Panc1 (cell line): Measurements from ENCODE around the gene MTFR1L. TPM values are rescaled to one million over a fixed set of nuclear protein-coding genes. Genes with fewer than 3 reads are reported as not detected.

Source experiments
- ATAC-seq: fragments of 200-7000 bp; cut with Tn5 transposase; 2 replicates; pipeline ENCODE4 v1.9.1; 2020; ENCODE audit warnings: mild to moderate bottlenecking, moderate library complexity
- BruUV-seq: library from RNA; stranded (reverse); fragments of 400-500 nt; replicated peaks from 2 replicates; lab custom pipeline; 2021; lab: Mats Ljungman, UMichigan
- CTCF ChIA-PET: fragments of 300-600 bp; sonication (Branson Sonifier 250); formaldehyde crosslinking; loops from one replicate; lab custom pipeline; 2022; ENCODE audit warnings: antibody characterized with exemption; lab: Charles Lee
- POLR2A ChIA-PET: fragments of 300-600 bp; sonication (Branson Sonifier 250); formaldehyde crosslinking; loops from one replicate; lab custom pipeline; 2022; ENCODE audit warnings: antibody characterized with exemption; lab: Charles Lee
- DNase-seq: peaks from one replicate; pipeline ENCODE4 v3.0.0-alpha.2; 2010; ENCODE audit warnings: low read depth, low spot score
- H3K27ac ChIP-seq: 2 replicates; pipeline ENCODE4 v1.5.1; 2011; ENCODE audit warnings: mild to moderate bottlenecking, low read length, inconsistent platforms
- H3K27me3 ChIP-seq: fragments of 200-500 bp; sonication (Bioruptor generic); 2 replicates; pipeline ENCODE4 v1.6.0; 2014; ENCODE audit warnings: low read length, inconsistent platforms; ENCODE audit not compliant: control insufficient read depth, insufficient read depth
- H3K36me3 ChIP-seq: fragments of 200-500 bp; sonication (Bioruptor generic); 2 replicates; pipeline ENCODE4 v1.5.1; 2014; ENCODE audit warnings: inconsistent platforms, mild to moderate bottlenecking, low read length, moderate library complexity; ENCODE audit not compliant: control insufficient read depth, insufficient read depth
- H3K4me1 ChIP-seq: 2 replicates; pipeline ENCODE4 v1.5.1; 2011; ENCODE audit warnings: inconsistent platforms, mild to moderate bottlenecking, low read length, moderate library complexity; ENCODE audit not compliant: control insufficient read depth, insufficient read depth
- H3K4me3 ChIP-seq, 2 experiments: 2 replicates each; pipeline ENCODE4 v1.5.1; 2011 to 2012; ENCODE audit warnings: low read depth in 2 of 2, low read length in 2 of 2, mild to moderate bottlenecking in 2 of 2, inconsistent platforms in 1 of 2, moderate library complexity in 1 of 2
- H3K9me3 ChIP-seq: fragments of 200-500 bp; sonication (Bioruptor generic); 2 replicates; pipeline ENCODE4 v1.5.1; 2014; ENCODE audit warnings: low read depth, mild to moderate bottlenecking, inconsistent platforms, low read length, moderate library complexity; ENCODE audit not compliant: control insufficient read depth, insufficient read depth
- POLR2AphosphoS5 ChIP-seq: IDR thresholded peaks from 2 replicates; pipeline ENCODE4 v1.6.1; 2012; ENCODE audit warnings: mild to moderate bottlenecking, low read depth, low read length, moderate library complexity
- SIN3A ChIP-seq: IDR thresholded peaks from 2 replicates; pipeline ENCODE4 v1.6.1; 2012; ENCODE audit warnings: low read depth, mild to moderate bottlenecking, low read length, moderate library complexity, borderline replicate concordance; ENCODE audit not compliant: insufficient read depth
- TCF7L2 ChIP-seq: IDR thresholded peaks from 2 replicates; pipeline ENCODE4 v1.6.1; 2011; ENCODE audit warnings: mild to moderate bottlenecking, low read depth, low read length, inconsistent platforms
- in situ Hi-C: cut with HindIII; loops from 2 replicates; pipeline ENCODE4 v1.10.0; 2016; ENCODE audit warnings: low sequenced_read_pairs, low pct_unique_long_range_greater_than_20kb
- intact Hi-C: fragments of 100-400 bp; cut with micrococcal nuclease; formaldehyde crosslinking; loops from one replicate; pipeline ENCODE4 v1.10.0; 2022; ENCODE audit not compliant: unreplicated experiment
- total RNA-seq: library from RNA; stranded (reverse); gene quantifications from one replicate; pipeline ENCODE4 v1.2.1, GENCODE V29; 2021; ENCODE audit not compliant: unreplicated experiment
- TF ChIP-seq, protein P1 (sequence below), 2 experiments: IDR thresholded peaks; 2 replicates each; pipeline ENCODE4 v1.6.1; 2011 to 2012; ENCODE audit warnings: low read depth in 2 of 2, control low read depth in 1 of 2, low read length in 1 of 2, mild to moderate bottlenecking in 1 of 2, moderate library complexity in 1 of 2; ENCODE audit not compliant: insufficient read depth in 1 of 2
- TF ChIP-seq, protein P2 (sequence below): fragments of 450-650 bp; IDR thresholded peaks from 2 replicates; pipeline ENCODE4 v1.5.1; 2017; ENCODE audit warnings: mild to moderate bottlenecking

MTFR1L gene
- total RNA-seq, 1 experiment from 2014 or later = 68.5 TPM

DNA sequence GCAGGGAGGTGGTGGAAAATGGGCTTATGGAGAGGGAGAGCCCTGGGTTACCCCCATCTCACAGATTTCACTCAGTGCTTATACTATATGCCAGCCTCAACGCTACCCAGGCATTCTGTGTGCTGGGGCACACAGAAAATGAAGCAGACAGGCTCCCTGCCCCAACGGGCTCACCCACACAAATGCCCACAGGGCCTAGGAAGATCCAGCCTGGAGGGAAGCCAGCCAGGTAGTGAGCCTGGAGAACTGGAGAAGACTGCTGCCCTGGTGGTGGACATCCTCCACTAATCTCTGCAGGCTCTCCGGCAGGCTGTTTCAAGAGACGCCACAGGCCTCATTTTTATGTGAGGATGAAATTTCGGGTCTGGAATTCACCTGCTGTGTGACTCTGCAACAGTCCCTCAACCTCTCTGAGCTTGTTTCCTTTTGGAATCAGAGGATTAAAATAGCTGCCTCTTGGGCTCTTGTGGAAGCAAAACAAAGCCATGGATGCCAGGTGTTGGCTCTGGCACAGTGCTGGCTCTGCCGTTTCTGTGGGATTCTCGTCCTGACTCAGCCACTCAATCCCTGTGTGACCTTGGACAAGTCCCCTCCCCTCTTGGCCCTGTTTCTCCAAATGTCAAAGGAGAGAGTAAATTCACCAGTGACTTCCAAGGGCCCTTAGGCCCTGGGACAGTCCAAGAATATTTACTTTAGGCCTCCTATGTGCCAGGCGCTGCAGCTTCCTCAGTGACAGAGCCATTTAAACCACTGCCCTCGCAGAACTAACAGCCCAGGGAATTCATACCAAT lies 52.1 kb downstream of the MTFR1L start:
- H3K4me1 ChIP-seq = peaks cover 43% of the 10 kb centered on the region
- no peaks in the 10 kb centered on the region for H3K9me3 ChIP-seq
- DNase-seq = no peak
- ATAC-seq = no peak
- in situ Hi-C loops (no loop called here), intact Hi-C loops (no loop called here)
- ChIA-PET POLR2A (no interaction called here), CTCF (interaction anchor here (0.6 kb wide), 1 partner anchor 495 kb away, joined by 3 read pairs; no protein-coding TSS in a partner anchor)
- TF ChIP-seq POLR2AphosphoS5 = no peak
- no peak for TF ChIP-seq TCF7L2
- no peak for TF ChIP-seq SIN3A
- TF ChIP-seq, protein P1, sequence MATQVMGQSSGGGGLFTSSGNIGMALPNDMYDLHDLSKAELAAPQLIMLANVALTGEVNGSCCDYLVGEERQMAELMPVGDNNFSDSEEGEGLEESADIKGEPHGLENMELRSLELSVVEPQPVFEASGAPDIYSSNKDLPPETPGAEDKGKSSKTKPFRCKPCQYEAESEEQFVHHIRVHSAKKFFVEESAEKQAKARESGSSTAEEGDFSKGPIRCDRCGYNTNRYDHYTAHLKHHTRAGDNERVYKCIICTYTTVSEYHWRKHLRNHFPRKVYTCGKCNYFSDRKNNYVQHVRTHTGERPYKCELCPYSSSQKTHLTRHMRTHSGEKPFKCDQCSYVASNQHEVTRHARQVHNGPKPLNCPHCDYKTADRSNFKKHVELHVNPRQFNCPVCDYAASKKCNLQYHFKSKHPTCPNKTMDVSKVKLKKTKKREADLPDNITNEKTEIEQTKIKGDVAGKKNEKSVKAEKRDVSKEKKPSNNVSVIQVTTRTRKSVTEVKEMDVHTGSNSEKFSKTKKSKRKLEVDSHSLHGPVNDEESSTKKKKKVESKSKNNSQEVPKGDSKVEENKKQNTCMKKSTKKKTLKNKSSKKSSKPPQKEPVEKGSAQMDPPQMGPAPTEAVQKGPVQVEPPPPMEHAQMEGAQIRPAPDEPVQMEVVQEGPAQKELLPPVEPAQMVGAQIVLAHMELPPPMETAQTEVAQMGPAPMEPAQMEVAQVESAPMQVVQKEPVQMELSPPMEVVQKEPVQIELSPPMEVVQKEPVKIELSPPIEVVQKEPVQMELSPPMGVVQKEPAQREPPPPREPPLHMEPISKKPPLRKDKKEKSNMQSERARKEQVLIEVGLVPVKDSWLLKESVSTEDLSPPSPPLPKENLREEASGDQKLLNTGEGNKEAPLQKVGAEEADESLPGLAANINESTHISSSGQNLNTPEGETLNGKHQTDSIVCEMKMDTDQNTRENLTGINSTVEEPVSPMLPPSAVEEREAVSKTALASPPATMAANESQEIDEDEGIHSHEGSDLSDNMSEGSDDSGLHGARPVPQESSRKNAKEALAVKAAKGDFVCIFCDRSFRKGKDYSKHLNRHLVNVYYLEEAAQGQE (IDR thresholded peaks at IDR 0.05; ENCODE audit: insufficient read depth in 1 of 2, low read depth in 2 of 2, low read length in 1 of 2) = no peak
- TF ChIP-seq, protein P2, sequence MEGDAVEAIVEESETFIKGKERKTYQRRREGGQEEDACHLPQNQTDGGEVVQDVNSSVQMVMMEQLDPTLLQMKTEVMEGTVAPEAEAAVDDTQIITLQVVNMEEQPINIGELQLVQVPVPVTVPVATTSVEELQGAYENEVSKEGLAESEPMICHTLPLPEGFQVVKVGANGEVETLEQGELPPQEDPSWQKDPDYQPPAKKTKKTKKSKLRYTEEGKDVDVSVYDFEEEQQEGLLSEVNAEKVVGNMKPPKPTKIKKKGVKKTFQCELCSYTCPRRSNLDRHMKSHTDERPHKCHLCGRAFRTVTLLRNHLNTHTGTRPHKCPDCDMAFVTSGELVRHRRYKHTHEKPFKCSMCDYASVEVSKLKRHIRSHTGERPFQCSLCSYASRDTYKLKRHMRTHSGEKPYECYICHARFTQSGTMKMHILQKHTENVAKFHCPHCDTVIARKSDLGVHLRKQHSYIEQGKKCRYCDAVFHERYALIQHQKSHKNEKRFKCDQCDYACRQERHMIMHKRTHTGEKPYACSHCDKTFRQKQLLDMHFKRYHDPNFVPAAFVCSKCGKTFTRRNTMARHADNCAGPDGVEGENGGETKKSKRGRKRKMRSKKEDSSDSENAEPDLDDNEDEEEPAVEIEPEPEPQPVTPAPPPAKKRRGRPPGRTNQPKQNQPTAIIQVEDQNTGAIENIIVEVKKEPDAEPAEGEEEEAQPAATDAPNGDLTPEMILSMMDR = no peak
- no peaks in the 10 kb centered on the region; the same call in 1 of the 2 replicates for H3K36me3 ChIP-seq
- no peaks in the 10 kb centered on the region for H3K27me3 ChIP-seq
- peak overlapping the region; percentile 60 for H3K27ac ChIP-seq
- no TSS peak for BruUV-seq
- H3K4me3 ChIP-seq = no peak overlapping the region

DNA sequence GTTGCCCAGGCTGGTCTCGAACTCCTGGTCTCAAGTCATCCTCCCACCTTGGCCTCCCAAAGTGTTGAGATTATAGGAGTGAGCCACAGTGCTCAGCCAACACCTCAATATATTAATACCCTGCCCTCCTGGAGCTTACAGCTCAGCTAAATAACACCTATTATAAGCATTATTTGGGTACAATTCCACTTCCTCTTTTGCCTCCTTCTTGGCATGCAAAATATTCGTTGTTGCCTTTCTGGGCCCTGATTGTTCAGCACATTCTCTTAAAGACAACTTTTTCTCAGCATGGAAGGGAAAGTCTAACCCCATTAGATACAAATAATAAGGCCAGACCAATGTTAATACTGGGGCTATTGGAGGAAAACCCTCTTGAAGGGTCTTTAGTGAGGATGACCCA lies 53.0 kb downstream of the MTFR1L start:
- TSS peak; percentile 48 for BruUV-seq
- Histone ChIP-seq H3K36me3 (no peaks in the 10 kb centered on the region; the same call in 1 of the 2 replicates), H3K4me1 (peaks cover 43% of the 10 kb centered on the region), H3K4me3 (no peak overlapping the region), H3K27ac (peak overlapping the region; percentile 20; the same call in 1 of the 2 replicates), H3K9me3 (no peaks in the 10 kb centered on the region), H3K27me3 (no peaks in the 10 kb centered on the region)
- intact Hi-C loops (no loop called here), in situ Hi-C loops (no loop called here)
- ATAC-seq = no peak
- CTCF ChIA-PET = no interaction called here
- no peak for TF ChIP-seq SIN3A
- TF ChIP-seq, protein P2 = no peak
- no peak for TF ChIP-seq POLR2AphosphoS5
- no peak for TF ChIP-seq TCF7L2
- TF ChIP-seq, protein P1 (IDR thresholded peaks at IDR 0.05; ENCODE audit: insufficient read depth in 1 of 2, low read depth in 2 of 2, low read length in 1 of 2) = no peak
- POLR2A ChIA-PET = no interaction called here
- no peak for DNase-seq
